Measurements from ENCODE around the gene EGFR.

Gene EGFR

DNA sequence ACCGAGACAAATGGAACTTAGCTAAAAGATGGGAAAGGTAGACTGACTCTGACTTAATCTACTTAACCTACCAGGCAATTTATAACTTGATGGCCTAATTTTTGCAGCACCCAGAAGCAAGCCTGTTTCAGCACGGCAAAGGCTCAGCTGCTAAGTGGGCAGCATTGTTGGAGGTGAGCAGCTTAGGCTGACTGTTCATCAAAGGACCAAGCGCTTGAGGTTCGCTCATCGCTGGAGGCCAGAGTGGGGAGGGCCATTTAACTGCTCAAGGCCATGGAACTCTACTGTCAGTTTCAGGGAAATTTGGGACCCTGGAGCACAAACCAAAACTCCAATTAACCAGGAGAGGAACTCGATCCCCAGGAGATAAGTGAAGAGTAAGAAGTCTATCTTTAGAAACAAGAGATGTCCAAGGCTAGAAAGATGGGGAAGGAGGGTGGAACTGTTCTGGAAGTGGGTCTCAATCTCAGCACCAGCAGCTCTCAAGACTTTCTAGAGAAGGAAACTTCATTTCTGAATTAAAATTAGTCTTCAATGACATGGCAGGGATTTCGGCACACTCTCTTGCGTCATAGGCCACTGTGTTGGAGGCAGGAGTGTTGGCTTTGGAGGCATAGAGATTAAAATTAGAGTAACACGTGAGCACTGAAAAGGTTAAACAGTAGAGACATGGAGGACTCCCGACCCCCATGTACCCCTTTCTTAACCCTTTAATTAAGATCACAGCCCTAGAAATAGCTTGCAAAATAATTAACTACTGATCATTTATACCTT is 43.1 kb downstream of the EGFR start:
- H3K4me3 ChIP-seq (ENCODE audit: low read depth, low read length, poor library complexity, severe bottlenecking) = no peak overlapping the region
- H3K9ac ChIP-seq (ENCODE audit: low read length) = no peak overlapping the region
- no peak overlapping the region for H2AFZ ChIP-seq (ENCODE audit: low read length)
- H3K79me2 ChIP-seq (ENCODE audit: insufficient read depth, low read length) = no peaks in the 10 kb centered on the region
- TF ChIP-seq, protein P1, sequence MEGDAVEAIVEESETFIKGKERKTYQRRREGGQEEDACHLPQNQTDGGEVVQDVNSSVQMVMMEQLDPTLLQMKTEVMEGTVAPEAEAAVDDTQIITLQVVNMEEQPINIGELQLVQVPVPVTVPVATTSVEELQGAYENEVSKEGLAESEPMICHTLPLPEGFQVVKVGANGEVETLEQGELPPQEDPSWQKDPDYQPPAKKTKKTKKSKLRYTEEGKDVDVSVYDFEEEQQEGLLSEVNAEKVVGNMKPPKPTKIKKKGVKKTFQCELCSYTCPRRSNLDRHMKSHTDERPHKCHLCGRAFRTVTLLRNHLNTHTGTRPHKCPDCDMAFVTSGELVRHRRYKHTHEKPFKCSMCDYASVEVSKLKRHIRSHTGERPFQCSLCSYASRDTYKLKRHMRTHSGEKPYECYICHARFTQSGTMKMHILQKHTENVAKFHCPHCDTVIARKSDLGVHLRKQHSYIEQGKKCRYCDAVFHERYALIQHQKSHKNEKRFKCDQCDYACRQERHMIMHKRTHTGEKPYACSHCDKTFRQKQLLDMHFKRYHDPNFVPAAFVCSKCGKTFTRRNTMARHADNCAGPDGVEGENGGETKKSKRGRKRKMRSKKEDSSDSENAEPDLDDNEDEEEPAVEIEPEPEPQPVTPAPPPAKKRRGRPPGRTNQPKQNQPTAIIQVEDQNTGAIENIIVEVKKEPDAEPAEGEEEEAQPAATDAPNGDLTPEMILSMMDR (IDR thresholded peaks at IDR 0.05; ENCODE audit: low read length) = no peak
- no peak for TF ChIP-seq EZH2 (IDR thresholded peaks at IDR 0.05; ENCODE audit: borderline replicate concordance, low read length)
- no peaks in the 10 kb centered on the region for H3K4me1 ChIP-seq (ENCODE audit: insufficient read depth, low read length, severe bottlenecking)
- no peak overlapping the region for H3K27ac ChIP-seq (ENCODE audit: low read depth, low read length, poor library complexity, severe bottlenecking)
- no peak overlapping the region for H3K4me2 ChIP-seq (ENCODE audit: low read length)
- H3K27me3 ChIP-seq (ENCODE audit: insufficient read depth, low read length) = 0 out of 2 replicates have a peak, but pooled peaks cover 6% of the 10 kb centered on the region
- no peaks in the 10 kb centered on the region for H4K20me1 ChIP-seq (ENCODE audit: insufficient read depth, low read length)
- H3K9me3 ChIP-seq (ENCODE audit: low read length) = no peaks in the 10 kb centered on the region
- no peaks in the 10 kb centered on the region for H3K9me2 ChIP-seq (ENCODE audit: low read depth, low read length)
- no peaks in the 10 kb centered on the region for H3K36me3 ChIP-seq (ENCODE audit: insufficient read depth, low read length)
- H3F3A ChIP-seq (ENCODE audit: insufficient read depth, low read length) = no peaks in the 10 kb centered on the region

DNA sequence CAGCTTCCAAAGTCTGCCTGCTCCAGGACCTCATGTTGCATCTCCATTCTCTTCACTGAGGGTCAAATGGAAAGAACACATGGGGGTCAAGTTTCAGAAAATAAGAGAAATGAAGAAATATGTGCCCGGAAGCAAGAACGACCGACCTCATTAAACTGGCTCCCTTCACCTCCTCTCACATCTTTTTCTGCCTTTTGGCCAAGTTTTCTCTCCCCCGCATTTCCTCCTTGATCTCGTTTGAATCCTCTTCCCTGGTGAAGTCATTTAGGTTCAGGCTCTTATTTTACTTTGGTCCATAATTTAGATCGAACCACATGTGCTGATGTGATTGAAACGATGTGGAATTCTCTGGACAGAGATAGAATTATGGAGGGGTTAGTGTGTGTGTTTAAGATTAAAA is 44.2 kb downstream of the EGFR start:
- no peak for TF ChIP-seq EZH2 (IDR thresholded peaks at IDR 0.05; ENCODE audit: borderline replicate concordance, low read length)
- TF ChIP-seq, protein P1 (IDR thresholded peaks at IDR 0.05; ENCODE audit: low read length) = no peak
- Histone ChIP-seq H3K9me2 (ENCODE audit: low read depth, low read length) (no peaks in the 10 kb centered on the region), H3K4me1 (ENCODE audit: insufficient read depth, low read length, severe bottlenecking) (no peaks in the 10 kb centered on the region), H3F3A (ENCODE audit: insufficient read depth, low read length) (no peaks in the 10 kb centered on the region), H3K27me3 (ENCODE audit: insufficient read depth, low read length) (0 out of 2 replicates have a peak, but pooled peaks cover 6% of the 10 kb centered on the region), H3K9me3 (ENCODE audit: low read length) (no peaks in the 10 kb centered on the region), H3K79me2 (ENCODE audit: insufficient read depth, low read length) (no peaks in the 10 kb centered on the region), H2AFZ (ENCODE audit: low read length) (no peak overlapping the region), H3K36me3 (ENCODE audit: insufficient read depth, low read length) (no peaks in the 10 kb centered on the region), H3K9ac (ENCODE audit: low read length) (no peak overlapping the region), H4K20me1 (ENCODE audit: insufficient read depth, low read length) (no peaks in the 10 kb centered on the region), H3K4me2 (ENCODE audit: low read length) (no peak overlapping the region), H3K4me3 (ENCODE audit: low read depth, low read length, poor library complexity, severe bottlenecking) (no peak overlapping the region), H3K27ac (ENCODE audit: low read depth, low read length, poor library complexity, severe bottlenecking) (no peak overlapping the region)

DNA sequence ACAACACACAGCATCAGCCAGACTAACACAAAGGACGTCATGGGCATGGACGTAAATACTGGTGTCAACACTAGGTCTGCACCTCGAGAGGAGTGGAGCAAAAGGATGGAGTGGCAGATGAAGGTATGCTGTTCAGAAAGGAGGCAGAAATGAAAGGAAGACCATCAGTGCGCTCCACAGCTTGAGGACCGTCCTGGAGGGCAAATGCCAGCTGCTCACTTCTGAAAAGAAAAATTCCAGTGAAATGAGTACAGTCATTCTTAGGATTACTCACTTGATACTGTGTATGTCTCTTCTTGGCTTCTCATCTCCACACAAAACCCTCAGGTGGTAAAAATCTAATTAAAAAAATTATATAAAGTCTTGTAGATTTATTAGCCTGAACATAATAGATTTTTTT is 44.8 kb downstream of the EGFR start:
- Histone ChIP-seq H3K79me2 (ENCODE audit: insufficient read depth, low read length) (no peaks in the 10 kb centered on the region), H2AFZ (ENCODE audit: low read length) (no peak overlapping the region)

More for the DNA sequence above, 44.8 kb downstream of the EGFR start:
- no peak overlapping the region for H3K4me2 ChIP-seq (ENCODE audit: low read length)
- H3K36me3 ChIP-seq (ENCODE audit: insufficient read depth, low read length) = no peaks in the 10 kb centered on the region
- no peaks in the 10 kb centered on the region for H3F3A ChIP-seq (ENCODE audit: insufficient read depth, low read length)
- H3K27me3 ChIP-seq (ENCODE audit: insufficient read depth, low read length) = 0 out of 2 replicates have a peak, but pooled peaks cover 6% of the 10 kb centered on the region
- no peak overlapping the region for H3K9ac ChIP-seq (ENCODE audit: low read length)
- H3K4me3 ChIP-seq (ENCODE audit: low read depth, low read length, poor library complexity, severe bottlenecking) = no peak overlapping the region
- H4K20me1 ChIP-seq (ENCODE audit: insufficient read depth, low read length) = no peaks in the 10 kb centered on the region
- no peak overlapping the region for H3K27ac ChIP-seq (ENCODE audit: low read depth, low read length, poor library complexity, severe bottlenecking)
- H3K4me1 ChIP-seq (ENCODE audit: insufficient read depth, low read length, severe bottlenecking) = no peaks in the 10 kb centered on the region
- H3K9me2 ChIP-seq (ENCODE audit: low read depth, low read length) = no peaks in the 10 kb centered on the region
- H3K9me3 ChIP-seq (ENCODE audit: low read length) = no peaks in the 10 kb centered on the region
- TF ChIP-seq, protein P1 (IDR thresholded peaks at IDR 0.05; ENCODE audit: low read length) = no peak
- no peak for TF ChIP-seq EZH2 (IDR thresholded peaks at IDR 0.05; ENCODE audit: borderline replicate concordance, low read length)

Measured in OCI-LY1 (cell line).